DND-41 (cell line): ENCODE data around the gene DNAI7.

ENCODE experiments used
- ATAC-seq: fragments of 200-7000 bp; cut with Tn5 transposase; 3 replicates; pipeline ENCODE4 v1.9.1; 2021; ENCODE audit warnings: low read depth; ENCODE audit not compliant: insufficient read depth
- DNase-seq: peaks from one replicate; pipeline ENCODE4 v3.0.0-alpha.2; 2020
- H2AFZ ChIP-seq: 2 replicates; pipeline ENCODE4 v1.6.0; 2012; ENCODE audit warnings: low read depth, low read length
- H3K27ac ChIP-seq: 2 replicates; pipeline ENCODE4 v1.5.1; 2012; ENCODE audit warnings: low read length, inconsistent platforms
- H3K27me3 ChIP-seq: fragments of 200-600 bp; sonication (generic); 2 replicates; pipeline ENCODE4 v1.6.0; 2012; ENCODE audit warnings: low read length, mild to moderate bottlenecking, inconsistent platforms; ENCODE audit not compliant: insufficient read depth, poor library complexity
- H3K36me3 ChIP-seq: 2 replicates; pipeline ENCODE4 v1.5.1; 2012; ENCODE audit warnings: low read length, inconsistent platforms; ENCODE audit not compliant: insufficient read depth
- H3K4me1 ChIP-seq: 2 replicates; pipeline ENCODE4 v1.5.1; 2012; ENCODE audit warnings: mild to moderate bottlenecking, low read length; ENCODE audit not compliant: insufficient read depth
- H3K4me2 ChIP-seq: 2 replicates; pipeline ENCODE4 v1.6.0; 2012; ENCODE audit warnings: mild to moderate bottlenecking, moderate library complexity, low read length, inconsistent platforms; ENCODE audit not compliant: insufficient read depth
- H3K4me3 ChIP-seq, 2 experiments: fragments of 200-600 bp in 1 of 2; shearing (Covaris generic) in 1 of 2; 2 replicates each; pipeline ENCODE4 v1.5.1; 2012 to 2016; ENCODE audit warnings: inconsistent platforms in 2 of 2, low read length in 2 of 2, mild to moderate bottlenecking in 2 of 2, low read depth in 1 of 2, moderate library complexity in 1 of 2
- H3K79me2 ChIP-seq: 2 replicates; pipeline ENCODE4 v1.6.0; 2012; ENCODE audit warnings: low read length, inconsistent platforms; ENCODE audit not compliant: insufficient read depth
- H3K9ac ChIP-seq: 2 replicates; pipeline ENCODE4 v1.6.0; 2012; ENCODE audit warnings: low read depth, mild to moderate bottlenecking, inconsistent platforms, low read length, moderate library complexity
- H3K9me3 ChIP-seq: 2 replicates; pipeline ENCODE4 v1.5.1; 2012; ENCODE audit warnings: low read length, moderate library complexity, mild to moderate bottlenecking, inconsistent platforms; ENCODE audit not compliant: insufficient read depth, severe bottlenecking
- H4K20me1 ChIP-seq: 2 replicates; pipeline ENCODE4 v1.6.0; 2012; ENCODE audit warnings: low read length; ENCODE audit not compliant: insufficient read depth
- EZH2 ChIP-seq: IDR thresholded peaks from 3 replicates; pipeline ENCODE4 v1.6.1; 2012; ENCODE audit warnings: borderline replicate concordance, low read depth, mild to moderate bottlenecking, moderate library complexity, low read length, inconsistent platforms; ENCODE audit not compliant: severe bottlenecking
- TF ChIP-seq, protein P1 (sequence below): IDR thresholded peaks from 2 replicates; pipeline ENCODE4 v1.5.1; 2012; ENCODE audit warnings: borderline replicate concordance, low read length, moderate library complexity, mild to moderate bottlenecking; ENCODE audit not compliant: poor library complexity, severe bottlenecking; ENCODE audit errors: extremely low read depth

The DNAI7 gene

DNA sequence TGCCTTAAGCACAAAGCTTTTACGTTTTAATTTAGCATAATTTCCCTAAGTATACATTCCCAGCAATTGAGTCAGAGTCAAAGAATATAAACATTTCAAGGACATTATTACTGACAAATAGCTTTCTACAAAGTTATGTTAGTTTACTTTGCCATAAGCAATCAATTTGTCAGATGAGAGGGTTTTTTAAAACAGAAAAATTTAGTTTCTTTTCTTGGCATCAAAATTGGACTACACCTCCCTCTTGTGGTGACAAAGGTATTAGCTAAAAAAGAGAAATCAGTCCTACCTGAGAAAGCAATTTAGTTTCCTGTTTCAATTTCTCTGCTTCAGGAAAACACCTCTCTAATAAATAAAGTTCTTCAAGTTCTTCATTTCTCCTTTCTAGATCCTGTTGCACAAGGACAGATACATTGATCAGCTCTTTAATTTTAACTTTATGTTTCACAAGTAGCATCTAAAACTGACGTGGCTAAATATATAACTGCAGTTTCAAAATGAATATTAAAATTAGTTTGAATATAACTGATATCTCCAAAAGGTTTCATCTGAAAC is 39.9 kb downstream of the DNAI7 start:
- no peaks in the 10 kb centered on the region for H3K27me3 ChIP-seq
- H3K27ac ChIP-seq = no peak overlapping the region
- no peak overlapping the region for H3K4me3 ChIP-seq
- H3K4me1 ChIP-seq = peaks cover 7% of the 10 kb centered on the region
- H2AFZ ChIP-seq = peak overlapping the region; percentile 66
- TF ChIP-seq, protein P1, sequence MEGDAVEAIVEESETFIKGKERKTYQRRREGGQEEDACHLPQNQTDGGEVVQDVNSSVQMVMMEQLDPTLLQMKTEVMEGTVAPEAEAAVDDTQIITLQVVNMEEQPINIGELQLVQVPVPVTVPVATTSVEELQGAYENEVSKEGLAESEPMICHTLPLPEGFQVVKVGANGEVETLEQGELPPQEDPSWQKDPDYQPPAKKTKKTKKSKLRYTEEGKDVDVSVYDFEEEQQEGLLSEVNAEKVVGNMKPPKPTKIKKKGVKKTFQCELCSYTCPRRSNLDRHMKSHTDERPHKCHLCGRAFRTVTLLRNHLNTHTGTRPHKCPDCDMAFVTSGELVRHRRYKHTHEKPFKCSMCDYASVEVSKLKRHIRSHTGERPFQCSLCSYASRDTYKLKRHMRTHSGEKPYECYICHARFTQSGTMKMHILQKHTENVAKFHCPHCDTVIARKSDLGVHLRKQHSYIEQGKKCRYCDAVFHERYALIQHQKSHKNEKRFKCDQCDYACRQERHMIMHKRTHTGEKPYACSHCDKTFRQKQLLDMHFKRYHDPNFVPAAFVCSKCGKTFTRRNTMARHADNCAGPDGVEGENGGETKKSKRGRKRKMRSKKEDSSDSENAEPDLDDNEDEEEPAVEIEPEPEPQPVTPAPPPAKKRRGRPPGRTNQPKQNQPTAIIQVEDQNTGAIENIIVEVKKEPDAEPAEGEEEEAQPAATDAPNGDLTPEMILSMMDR = peak; percentile 80
- TF ChIP-seq EZH2 = no peak
- peak overlapping the region; percentile 51; the same call in 1 of the 2 replicates for H3K4me2 ChIP-seq
- no peaks in the 10 kb centered on the region for H3K79me2 ChIP-seq
- DNase-seq = no peak
- H4K20me1 ChIP-seq = no peaks in the 10 kb centered on the region
- H3K36me3 ChIP-seq = no peaks in the 10 kb centered on the region
- H3K9ac ChIP-seq = 0 out of 2 replicates have a peak overlapping the region, but pooled peaks have one; percentile 17
- H3K9me3 ChIP-seq = no peaks in the 10 kb centered on the region
- no peak for ATAC-seq

DNA sequence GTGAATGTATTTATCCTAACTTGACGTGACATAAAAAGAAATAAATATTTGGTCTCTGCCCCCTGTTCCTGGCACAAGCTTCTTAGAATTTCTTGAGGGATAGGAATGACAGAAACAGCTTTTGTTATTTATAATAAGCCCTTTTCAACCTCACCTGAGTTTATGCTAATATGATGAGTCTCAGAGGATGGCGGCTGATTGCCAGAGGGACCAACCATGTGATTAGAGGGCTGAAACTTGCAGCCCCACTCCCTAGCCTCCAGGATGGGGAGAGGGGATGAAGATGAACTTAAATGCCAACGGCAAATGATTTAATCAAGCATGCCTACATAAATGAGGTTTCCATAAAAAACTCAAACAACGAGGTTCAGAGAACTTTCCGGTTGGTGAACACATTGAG is 42.9 kb downstream of the DNAI7 start:
- no peaks in the 10 kb centered on the region for H3K79me2 ChIP-seq
- H3K27me3 ChIP-seq = no peaks in the 10 kb centered on the region
- TF ChIP-seq, protein P1 = no peak
- TF ChIP-seq EZH2 = no peak
- peaks cover 7% of the 10 kb centered on the region for H3K4me1 ChIP-seq
- ATAC-seq (no peak), DNase-seq (no peak)
- H3K9ac ChIP-seq = no peak overlapping the region
- H3K36me3 ChIP-seq = no peaks in the 10 kb centered on the region
- no peaks in the 10 kb centered on the region for H4K20me1 ChIP-seq
- no peak overlapping the region for H3K27ac ChIP-seq
- H3K9me3 ChIP-seq = no peaks in the 10 kb centered on the region
- no peak overlapping the region for H3K4me3 ChIP-seq
- H2AFZ ChIP-seq = no peak overlapping the region
- H3K4me2 ChIP-seq = no peak overlapping the region

DNA sequence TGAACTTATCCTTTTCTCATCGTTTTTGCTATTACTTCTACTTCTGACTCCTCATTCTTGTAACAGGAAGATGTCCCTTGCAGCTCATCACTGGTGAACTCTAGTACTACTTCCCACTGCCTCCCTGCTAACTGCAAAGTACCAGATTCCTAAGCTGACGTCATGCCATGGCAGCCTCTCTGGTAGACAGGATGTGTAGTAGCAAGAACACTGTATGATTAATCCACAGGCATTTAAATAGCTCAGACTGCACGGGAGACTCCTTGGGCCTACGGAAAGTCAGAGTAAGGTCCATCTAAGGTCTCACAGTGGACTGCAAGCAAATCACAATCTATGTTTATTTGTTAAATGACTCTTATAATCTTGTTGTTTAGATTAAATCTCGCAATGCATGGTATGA is 43.5 kb downstream of the DNAI7 start:
- DNase-seq (no peak), ATAC-seq (no peak; the same call in 2 of the 3 replicates)
- Histone ChIP-seq H2AFZ (no peak overlapping the region), H3K27me3 (no peaks in the 10 kb centered on the region), H3K9me3 (no peaks in the 10 kb centered on the region), H3K4me3 (no peak overlapping the region), H3K36me3 (no peaks in the 10 kb centered on the region), H3K79me2 (no peaks in the 10 kb centered on the region), H3K4me1 (peaks cover 7% of the 10 kb centered on the region), H3K27ac (no peak overlapping the region), H3K4me2 (no peak overlapping the region), H3K9ac (no peak overlapping the region), H4K20me1 (no peaks in the 10 kb centered on the region)
- no peak for TF ChIP-seq EZH2
- TF ChIP-seq, protein P1 = no peak
